ENCODE measurements around the gene SLC22A4. TPM values are rescaled to one million over a fixed set of nuclear protein-coding genes. Genes with fewer than 3 reads are reported as not detected.

Gene SLC22A4
- total and polyA plus RNA-seq, 2 of the 8 experiments (the other 6 are each of a cell fraction or from before 2014, with no cell fraction given), result 0.45 to 0.60 TPM

- Histone ChIP-seq H4K91ac (replicated peaks; ENCODE audit: insufficient read length, low read length) (no peak overlapping the region), H3K27ac (ENCODE audit: low read depth, low read length) (no peak overlapping the region), H3K4ac (replicated peaks; ENCODE audit: insufficient read length, low read depth, low read length) (no peak overlapping the region), H2BK15ac (ENCODE audit: low read length) (no peak overlapping the region), H2BK120ac (replicated peaks; ENCODE audit: low read depth, low read length) (no peak overlapping the region), H3K14ac (ENCODE audit: insufficient read length) (no peak overlapping the region), H2BK20ac (ENCODE audit: low read length) (no peak overlapping the region), H3K79me2 (ENCODE audit: control insufficient read depth in 1 of 2, insufficient read depth in 2 of 2, low read length in 2 of 2) (no peaks in the 10 kb centered on the region), H3K18ac (ENCODE audit: extremely low read depth, low read length) (no peak overlapping the region), H3K4me2 (ENCODE audit: insufficient read depth in 1 of 2, low read depth in 2 of 2, low read length in 2 of 2) (no peak overlapping the region), H3K9ac (replicated peaks in 1 of 4; ENCODE audit: extremely low read depth in 1 of 4, low read depth in 3 of 4, low read length in 3 of 4) (no peak overlapping the region), H3K27me3 (replicated peaks in 1 of 4; ENCODE audit: control insufficient read depth in 3 of 4, extremely low read depth in 1 of 4, insufficient read depth in 3 of 4, low read length in 3 of 4) (no peaks in the 10 kb centered on the region), H2BK12ac (ENCODE audit: low read depth, low read length) (no peak overlapping the region), H3K23ac (ENCODE audit: insufficient read length) (no peak overlapping the region), H3K9me3 (ENCODE audit: insufficient read depth in 2 of 2, low read depth in 1 of 2, low read length in 1 of 2) (no peaks in the 10 kb centered on the region), H3K23me2 (ENCODE audit: low read depth, low read length) (no peaks in the 10 kb centered on the region), H2AFZ (ENCODE audit: low read length) (no peak overlapping the region), H3K36me3 (ENCODE audit: control insufficient read depth in 2 of 4, insufficient read depth in 4 of 4, low read length in 3 of 4) (no peaks in the 10 kb centered on the region), H4K20me1 (replicated peaks in 1 of 2; ENCODE audit: control insufficient read depth in 1 of 2, insufficient read depth in 2 of 2, low read length in 2 of 2) (peaks cover 0 to 3% of the 10 kb centered on the region in 2 experiments), H3K56ac (replicated peaks; ENCODE audit: insufficient read length, low read depth, low read length) (no peak overlapping the region), H2BK5ac (ENCODE audit: low read depth, low read length) (no peak overlapping the region), H4K8ac (ENCODE audit: extremely low read depth, insufficient read depth, low read length) (no peak overlapping the region; the same call in 1 of the 2 replicates), H2AK5ac (ENCODE audit: low read depth, low read length) (no peak overlapping the region), H4K5ac (ENCODE audit: insufficient read length, low read depth, low read length) (no peak overlapping the region), H3K4me1 (replicated peaks in 1 of 4; ENCODE audit: control insufficient read depth in 3 of 4, insufficient read depth in 4 of 4, low read length in 3 of 4) (peaks cover 0 to 9% (median 3%) of the 10 kb centered on the region in 4 experiments; a peak in 4 of 7 replicates), H3K79me1 (ENCODE audit: low read depth, low read length) (no peaks in the 10 kb centered on the region), H3K4me3 (ENCODE audit: extremely low read depth in 1 of 4, insufficient read depth in 2 of 4, low read depth in 3 of 4, low read length in 4 of 4) (no peak overlapping the region)
- POLR2A ChIA-PET (ENCODE audit: partially characterized antibody), result interaction anchor here (1.6 kb wide), 1 partner anchor 101 kb away, joined by 4 read pairs; the partner anchor contains the start of gene IRF1
- 95% methylated on average over 10 of the region's 10 CpGs; no CpG with 5 or more reads in 1 of the 2 experiments for WGBS, 2 experiments (ENCODE audit: extremely low coverage in 1 of 2, insufficient coverage in 1 of 2, insufficient read length in 1 of 2, insufficient replicate concordance in 2 of 2, low coverage in 1 of 2, low lambda C conversion rate in 2 of 2, missing lambda C conversion rate in 1 of 2)
- FAIRE-seq (no peak), DNase-seq (ENCODE audit: low read depth in 1 of 2, low spot score in 2 of 2) (no peak)
- CTCF ChIA-PET (ENCODE audit: partially characterized antibody), result interaction anchor here (0.5 to 16.4 kb wide), 10 partner anchors 14 to 483 kb away, joined by 3 to 353 read pairs (median 4); partner anchors contain the start of gene IRF1
- no peak for TF ChIP-seq TEAD4 (IDR thresholded peaks at IDR 0.05; ENCODE audit: low read depth, low read length)
- no peak for TF ChIP-seq SP4 (IDR thresholded peaks at IDR 0.05; ENCODE audit: low read length)
These were observed 95.5 kb downstream of the SLC22A4 start for GRCh38 chr5:132389585-132390286.

Data from H1 (cell line).